Right ventricle myocardium inferior (tissue), 1 donor: ENCODE data around the gene EZR. TPM values are rescaled to one million over a fixed set of nuclear protein-coding genes. Genes with fewer than 3 reads are reported as not detected.
"Not testable (repeated sequence)": the region's sequence is repeated elsewhere in the genome, so short reads cannot be mapped to it uniquely, and the experiment has no call there.

Experiments
- ATAC-seq: fragments of 200-7000 bp; cut with Tn5 transposase; one replicate; pipeline ENCODE4 v1.9.1; 2020; ENCODE audit warnings: mild to moderate bottlenecking, moderate library complexity
- DNase-seq: peaks from one replicate; pipeline ENCODE4 v3.0.0; 2021; ENCODE audit errors: missing footprints
- intact Hi-C: fragments of 100-400 bp; cut with DNase I; formaldehyde crosslinking; loops from one replicate; pipeline ENCODE4 v1.11.0; 2022
- total RNA-seq: library from RNA; stranded (reverse); fragmentation: NEBNext Ultra II Directional; extraction: Animal tissue kit (Norgen Biotek cat#: 25700); gene quantifications from one replicate; pipeline ENCODE4 v1.2.1, GENCODE V29; 2021
- donor health status: DM: no; HTN: yes; CAD: no; lungs with severe emphysema.

Gene EZR
- total RNA-seq, 1 donor from 2014 or later: 203 TPM

DNA sequence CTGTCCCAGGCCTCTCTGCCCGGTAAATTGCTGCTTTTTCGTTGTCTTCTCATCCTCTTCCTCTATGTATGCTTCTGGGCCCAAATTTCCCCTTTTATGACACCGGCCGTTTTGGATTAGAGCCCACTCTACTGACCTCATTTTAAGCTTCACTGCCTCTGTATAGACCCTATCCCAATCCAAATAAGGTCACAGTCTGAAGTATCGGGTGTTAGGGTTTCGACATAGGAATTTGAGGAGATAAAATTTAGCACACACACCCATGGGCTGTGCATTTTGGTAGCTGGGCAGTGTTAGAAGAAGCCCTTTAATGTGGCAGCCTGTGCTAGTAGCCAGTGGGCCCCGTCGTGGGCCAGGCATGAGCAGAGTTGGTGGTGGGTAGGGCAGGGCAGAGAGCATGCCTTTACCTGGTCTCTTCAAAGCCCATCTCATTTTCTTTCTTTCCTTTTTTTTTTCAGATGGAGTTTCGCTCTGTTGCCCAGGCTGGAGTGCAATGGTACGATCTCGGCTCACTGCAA lies 27.9 kb upstream of the EZR start:
- intact Hi-C loops: no loop called here
- no peak for ATAC-seq
- DNase-seq: no peak

DNA sequence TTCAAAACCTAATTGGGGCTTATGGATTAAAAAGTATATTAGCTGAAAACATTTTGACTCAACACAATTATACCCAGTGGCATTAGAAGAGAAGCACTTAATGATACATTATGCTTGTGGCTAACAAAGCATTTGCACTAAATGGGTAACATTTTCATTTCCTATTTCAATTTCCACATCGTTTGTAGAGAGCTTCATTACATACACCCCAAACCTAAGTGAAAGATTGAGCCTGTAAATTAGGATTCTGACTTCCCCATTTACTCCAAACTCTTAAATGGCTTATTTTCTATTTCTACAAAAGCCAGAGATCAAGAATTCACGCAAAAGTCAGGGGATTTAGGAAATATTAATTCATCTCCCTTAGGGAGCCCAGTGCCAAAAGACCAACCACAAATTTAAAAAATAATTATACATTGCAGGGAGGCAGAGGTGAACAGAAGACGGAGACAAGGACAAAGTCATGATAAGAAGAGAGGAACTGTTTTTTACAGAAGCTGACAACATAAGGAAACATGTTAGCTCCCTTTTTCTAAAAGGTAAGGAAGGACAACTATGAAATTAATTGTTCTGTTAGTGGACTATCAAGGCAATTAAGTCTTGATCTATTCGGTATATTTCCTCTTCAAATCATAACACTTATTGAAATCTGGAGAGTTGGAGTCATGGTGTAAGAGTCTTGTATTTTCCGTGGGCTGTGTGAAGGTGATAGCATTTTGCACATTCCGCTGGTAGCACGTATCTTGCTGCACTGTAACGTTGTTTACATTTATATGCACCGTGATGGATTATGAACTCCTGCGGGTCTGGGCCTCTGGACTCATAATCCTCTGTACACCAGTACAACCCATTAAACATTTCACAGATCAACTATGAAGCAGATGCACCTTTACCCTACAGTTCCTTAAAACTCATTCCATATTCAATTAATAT lies 24.8 kb upstream of the EZR start:
- DNase-seq (no peak), ATAC-seq (no peak)
- intact Hi-C loops: no loop called here

DNA sequence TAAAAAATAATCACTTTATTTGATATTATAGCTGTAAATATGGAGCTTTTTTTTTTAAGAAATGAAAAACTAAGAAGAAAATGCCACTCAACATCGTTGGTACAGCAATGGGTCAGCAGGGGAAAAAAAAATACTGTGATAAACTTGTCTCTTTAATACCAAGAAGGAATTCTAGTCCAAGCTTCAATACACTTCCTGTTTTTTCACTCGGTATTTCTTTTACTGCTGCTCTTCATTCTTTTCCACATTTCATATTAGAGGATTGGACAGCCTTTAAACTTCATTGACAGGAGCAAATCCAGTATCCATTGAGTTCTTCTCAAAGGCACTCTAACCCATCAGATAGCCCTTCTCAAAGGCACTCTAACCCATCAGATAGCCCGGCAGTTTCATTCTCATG lies 22.2 kb upstream of the EZR start:
- DNase-seq (no peak), ATAC-seq (no peak)
- intact Hi-C loops: no loop called here

DNA sequence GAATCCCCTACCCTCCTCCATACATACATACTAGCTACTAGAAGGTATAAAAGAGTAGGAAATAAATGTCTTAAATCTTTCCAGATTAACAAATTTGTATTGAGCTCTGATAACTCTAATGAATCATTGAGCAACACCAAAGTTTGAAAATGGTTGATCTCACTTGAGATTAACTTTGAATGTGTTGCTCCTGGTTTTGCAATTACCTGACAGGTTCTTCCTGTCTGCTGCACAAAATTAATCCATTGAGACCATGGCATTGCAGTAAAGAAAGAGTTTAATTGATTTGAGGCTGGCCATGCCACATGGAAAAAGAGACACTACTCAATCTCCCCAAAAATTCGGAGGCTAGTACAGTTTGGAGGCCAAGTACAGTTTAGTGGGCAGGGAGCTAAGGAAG lies 21.3 kb upstream of the EZR start:
- intact Hi-C loops: no loop called here
- DNase-seq: no peak
- ATAC-seq: no peak

GRCh38 chr6:158839796-158840195 lies 20.6 kb upstream of the EZR start:
- intact Hi-C loops: no loop called here
- ATAC-seq: no peak
- DNase-seq: no peak

- ATAC-seq, DNase-seq, intact Hi-C loops: not testable (repeated sequence)
Observed at GRCh38 chr6:158838790-158839189, 19.6 kb upstream of the EZR start.

DNA sequence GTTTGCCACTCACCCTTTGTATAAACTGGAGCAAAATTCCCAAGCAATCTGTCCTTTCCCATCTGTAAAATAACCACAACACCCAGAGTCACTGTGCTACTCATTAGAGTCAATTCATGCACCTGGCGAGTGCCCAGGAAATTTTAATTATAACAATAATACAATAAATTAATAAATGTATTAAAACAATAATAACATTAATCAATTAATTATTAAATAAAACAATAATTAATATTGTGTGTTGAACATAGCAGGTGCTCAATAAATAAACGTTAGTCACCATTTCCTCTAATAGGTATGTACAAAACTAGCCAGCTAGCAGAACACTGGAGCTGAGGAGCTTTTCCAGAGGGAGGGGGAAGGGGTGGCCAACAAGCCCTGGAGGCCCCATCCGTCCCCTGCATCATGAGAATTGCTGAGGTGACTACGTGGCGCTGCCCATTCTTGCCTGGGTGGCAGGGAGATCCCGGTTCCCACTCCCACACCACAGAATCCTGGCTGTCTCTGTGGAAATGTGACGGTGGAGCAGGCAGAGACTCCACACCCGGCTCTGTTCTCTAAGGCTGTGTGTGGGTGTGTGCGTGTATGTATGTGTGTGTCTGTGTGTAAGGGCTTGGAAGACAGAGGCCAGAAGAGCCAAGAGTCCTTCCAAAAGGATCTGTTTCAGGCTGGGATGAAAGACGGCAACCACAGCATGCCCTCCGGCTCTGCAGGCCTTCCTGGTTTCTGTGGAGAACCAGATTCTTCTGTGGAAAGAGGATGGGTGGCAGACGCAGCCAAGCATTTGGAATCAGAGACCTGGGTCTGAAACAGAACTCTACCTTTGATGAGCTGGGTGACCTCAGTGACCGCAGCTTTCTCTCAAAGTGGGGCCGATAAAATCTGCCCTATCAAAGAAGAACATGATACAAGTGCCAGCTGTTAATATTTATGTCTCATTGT lies 18.8 kb upstream of the EZR start:
- no peak for ATAC-seq
- intact Hi-C loops: no loop called here
- no peak for DNase-seq

- intact Hi-C loops: no loop called here
- no peak for ATAC-seq
Observed at GRCh38 chr6:158836625-158837311, 17.6 kb upstream of the EZR start.

GRCh38 chr6:158835616-158836221 lies 16.6 kb upstream of the EZR start:
- intact Hi-C loops: no loop called here
- ATAC-seq (peak; percentile 95), DNase-seq (peak; percentile 87)

More at GRCh38 chr6:158836625-158837311, 17.6 kb upstream of the EZR start:
- DNase-seq: no peak

DNA sequence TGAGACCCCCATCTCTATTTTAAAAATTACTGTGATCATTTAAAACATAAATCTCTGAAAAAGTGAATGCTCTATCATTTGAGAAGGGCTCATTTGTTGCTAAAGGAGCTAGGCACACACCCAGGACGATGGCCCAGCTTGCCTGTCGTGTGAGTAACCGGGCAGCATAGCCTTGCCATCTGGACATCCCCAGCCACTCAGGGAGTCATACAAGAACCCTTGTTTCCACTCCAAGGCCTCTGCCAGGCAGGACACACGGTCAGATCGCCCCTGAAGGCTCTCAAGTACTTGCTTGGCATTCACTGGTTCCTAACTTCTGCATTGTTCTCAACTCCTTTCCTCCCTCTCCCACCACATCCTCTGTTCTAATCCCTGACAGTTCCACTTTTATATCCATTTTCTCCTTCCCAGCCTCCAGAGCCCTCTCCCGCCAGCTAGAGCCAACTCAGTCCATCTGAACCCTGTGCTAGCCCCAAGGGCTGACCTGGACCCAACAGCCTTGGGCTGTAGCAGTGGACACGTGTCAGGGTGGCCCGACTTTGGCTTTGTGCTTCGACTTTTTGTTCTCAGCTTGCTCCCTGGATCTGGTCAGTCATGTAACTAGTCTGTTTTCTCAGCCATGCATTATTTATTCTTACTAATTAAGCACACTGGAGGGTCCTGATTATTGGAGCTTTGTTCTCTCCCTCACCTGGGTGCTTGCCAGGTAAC lies 15.7 kb upstream of the EZR start:
- DNase-seq (no peak), ATAC-seq (no peak)
- intact Hi-C loops: no loop called here

GRCh38 chr6:158832807-158833206 lies 13.6 kb upstream of the EZR start:
- DNase-seq, intact Hi-C loops, ATAC-seq: not testable (repeated sequence)

DNA sequence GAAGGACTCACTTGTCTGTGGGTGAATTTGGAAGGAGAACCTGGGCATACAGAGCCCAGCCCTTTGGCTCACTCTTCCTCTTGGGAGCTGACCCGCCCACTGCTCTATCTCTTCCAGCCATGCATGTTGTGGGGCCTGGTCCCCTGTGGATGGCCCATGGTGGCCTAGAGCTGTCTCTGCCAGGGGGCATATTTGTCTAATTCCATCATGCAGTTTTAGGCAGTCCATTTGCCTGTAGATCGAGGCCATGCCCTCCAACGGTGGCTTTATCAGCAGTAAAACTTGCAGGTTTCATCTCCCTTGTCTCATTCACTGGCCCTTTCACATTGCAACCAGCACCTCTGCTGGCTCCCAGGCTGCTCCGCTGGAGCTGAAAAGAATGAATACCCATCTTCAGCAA lies 12.9 kb upstream of the EZR start:
- intact Hi-C loops: no loop called here
- no peak for DNase-seq
- ATAC-seq: no peak

DNA sequence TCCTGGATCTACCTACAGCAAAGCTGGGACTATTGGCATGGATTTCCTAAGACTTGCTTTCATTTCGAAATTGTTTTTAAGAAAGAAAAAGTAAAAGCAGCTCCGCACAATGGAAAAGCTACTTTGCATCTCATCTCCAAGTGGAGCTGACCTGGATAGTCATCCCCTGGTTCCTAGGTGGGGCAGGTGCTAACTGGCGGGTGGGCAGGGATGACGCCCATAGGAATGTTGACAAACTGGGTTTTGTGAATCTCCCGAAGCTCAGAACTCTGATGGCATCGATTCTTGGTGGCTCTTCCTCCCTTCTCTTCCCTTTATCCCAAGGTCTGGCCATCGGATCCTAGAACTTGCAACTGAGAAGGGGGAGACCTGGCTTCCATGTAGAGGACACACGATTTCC lies 12.4 kb upstream of the EZR start:
- intact Hi-C loops: no loop called here
- DNase-seq: no peak
- no peak for ATAC-seq

- intact Hi-C loops: no loop called here
- ATAC-seq: no peak
- no peak for DNase-seq
Observed at GRCh38 chr6:158830736-158831135, 11.6 kb upstream of the EZR start.

DNA sequence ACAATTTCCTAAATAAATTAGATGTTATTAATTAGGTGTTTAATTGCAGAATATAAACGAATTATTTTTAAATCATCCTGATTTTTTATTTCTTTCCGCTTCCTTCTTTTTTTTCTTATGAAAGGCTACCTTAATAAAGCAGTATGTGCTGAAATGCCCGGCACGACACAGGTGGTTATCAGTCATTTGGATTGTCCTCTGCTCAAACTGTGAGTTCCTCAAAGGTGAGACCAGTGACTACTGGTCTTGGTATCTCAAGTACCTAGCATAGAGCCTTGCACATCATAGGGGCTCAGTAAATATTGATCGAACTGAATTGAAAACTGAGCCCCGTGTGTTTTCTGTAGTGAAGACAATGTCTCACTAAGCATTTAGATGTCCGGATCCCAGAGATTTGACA lies 9.6 kb upstream of the EZR start:
- no peak for ATAC-seq
- no peak for DNase-seq
- intact Hi-C loops: no loop called here

DNA sequence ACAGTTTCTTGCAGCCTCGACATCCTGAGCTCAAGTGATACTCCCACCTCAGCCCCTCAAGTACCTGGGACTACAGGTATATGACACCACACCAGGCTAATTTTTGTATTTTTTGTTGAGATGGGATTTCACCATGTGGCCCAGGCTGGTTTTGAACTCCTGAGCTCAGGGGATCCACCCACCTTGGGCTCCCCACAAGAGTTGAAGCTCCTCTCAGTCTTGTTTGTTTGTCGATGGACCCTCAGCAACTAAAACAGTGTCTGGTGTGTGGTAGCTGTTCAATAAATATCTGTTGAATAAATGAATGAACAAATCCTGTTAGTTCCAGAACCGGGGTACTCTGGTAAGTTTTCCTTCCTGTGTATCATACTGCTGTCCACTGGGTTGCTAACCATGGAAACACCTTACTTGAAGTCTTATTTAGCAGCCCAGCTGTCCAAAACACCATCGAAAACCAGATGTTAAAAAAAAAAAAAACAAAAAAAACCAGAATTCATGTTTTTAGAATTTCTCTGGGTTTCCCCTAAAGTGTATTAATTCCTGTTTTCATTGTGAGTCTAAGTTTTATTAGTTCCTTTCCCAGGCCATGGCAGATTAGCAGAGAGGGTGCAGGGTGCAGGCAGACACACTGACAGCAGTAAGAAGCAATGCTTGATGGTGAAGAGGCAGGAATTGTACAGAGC lies 7.8 kb upstream of the EZR start:
- ATAC-seq (no peak), DNase-seq (no peak)
- intact Hi-C loops: no loop called here

DNA sequence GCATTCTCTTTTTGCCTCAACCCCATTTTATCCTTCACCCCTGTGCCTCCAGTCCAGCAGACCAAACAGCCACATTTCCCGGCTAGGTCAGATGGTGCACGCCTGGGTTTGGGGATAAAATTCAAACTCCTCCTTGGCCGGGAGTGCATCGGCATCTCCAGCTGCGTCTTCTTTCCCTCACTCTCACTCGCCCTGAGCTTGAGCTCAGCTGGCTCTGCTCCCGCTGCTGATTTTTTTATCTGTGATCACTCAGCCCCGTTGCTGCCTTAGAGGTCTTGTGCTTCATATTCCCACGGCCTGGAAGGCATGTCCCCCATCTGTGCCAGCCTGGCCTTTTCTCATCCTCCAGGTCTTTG lies 6.8 kb upstream of the EZR start:
- intact Hi-C loops: no loop called here
- peak; percentile 72 for ATAC-seq
- no peak for DNase-seq
